Mucosa of stomach (tissue), 1 donor: ENCODE measurements around the gene CTNND2.

Source experiments
- H3K27me3 ChIP-seq: one replicate; pipeline ENCODE4 v1.7.0; 2013; ENCODE audit warnings: mild to moderate bottlenecking, low read length; ENCODE audit not compliant: control insufficient read depth, insufficient read depth
- H3K36me3 ChIP-seq: one replicate; pipeline ENCODE4 v1.7.0; 2013; ENCODE audit warnings: low read length; ENCODE audit not compliant: control insufficient read depth, insufficient read depth
- H3K4me1 ChIP-seq: one replicate; pipeline ENCODE4 v1.7.0; 2013; ENCODE audit warnings: mild to moderate bottlenecking, low read length; ENCODE audit not compliant: control insufficient read depth, insufficient read depth
- H3K4me3 ChIP-seq: one replicate; pipeline ENCODE4 v1.7.0; 2013; ENCODE audit warnings: low read length
- H3K9ac ChIP-seq: one replicate; pipeline ENCODE4 v1.7.0; 2013; ENCODE audit warnings: mild to moderate bottlenecking, low read length, moderate library complexity
- H3K9me3 ChIP-seq: one replicate; pipeline ENCODE4 v1.7.0; 2013; ENCODE audit warnings: mild to moderate bottlenecking, low read length, moderate library complexity; ENCODE audit not compliant: control insufficient read depth
- donor health status: Pancreatic carcinoma.

Gene CTNND2

GRCh38 chr5:11048760-11049159 lies 855.5 kb downstream of the CTNND2 start:
- Histone ChIP-seq H3K36me3 (no peaks in the 10 kb centered on the region), H3K4me3 (no peak overlapping the region), H3K9ac (no peak overlapping the region), H3K4me1 (no peaks in the 10 kb centered on the region), H3K9me3 (no peaks in the 10 kb centered on the region), H3K27me3 (no peaks in the 10 kb centered on the region)

DNA sequence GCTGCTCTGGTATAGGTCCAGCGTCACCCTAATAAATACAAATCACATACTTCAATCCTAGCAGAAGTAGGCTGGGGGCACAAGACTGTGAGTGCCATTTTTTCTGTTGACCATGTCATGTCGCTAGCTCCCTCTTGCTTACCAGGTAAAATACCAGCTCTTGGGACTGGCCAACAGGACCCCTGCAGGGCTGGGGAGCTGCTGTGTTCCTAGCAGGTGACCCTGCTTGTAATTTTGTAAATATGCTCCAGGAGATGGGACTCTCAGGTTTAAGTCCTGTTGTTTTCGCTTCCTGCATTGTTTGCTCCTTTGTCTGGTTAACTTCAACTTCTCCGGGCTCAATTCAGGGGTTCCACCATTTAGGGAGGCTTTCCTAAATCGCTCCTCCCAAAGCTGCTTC lies 856.6 kb downstream of the CTNND2 start:
- Histone ChIP-seq H3K4me3 (no peak overlapping the region), H3K27me3 (no peaks in the 10 kb centered on the region), H3K9ac (no peak overlapping the region), H3K36me3 (no peaks in the 10 kb centered on the region), H3K4me1 (no peaks in the 10 kb centered on the region), H3K9me3 (no peaks in the 10 kb centered on the region)

DNA sequence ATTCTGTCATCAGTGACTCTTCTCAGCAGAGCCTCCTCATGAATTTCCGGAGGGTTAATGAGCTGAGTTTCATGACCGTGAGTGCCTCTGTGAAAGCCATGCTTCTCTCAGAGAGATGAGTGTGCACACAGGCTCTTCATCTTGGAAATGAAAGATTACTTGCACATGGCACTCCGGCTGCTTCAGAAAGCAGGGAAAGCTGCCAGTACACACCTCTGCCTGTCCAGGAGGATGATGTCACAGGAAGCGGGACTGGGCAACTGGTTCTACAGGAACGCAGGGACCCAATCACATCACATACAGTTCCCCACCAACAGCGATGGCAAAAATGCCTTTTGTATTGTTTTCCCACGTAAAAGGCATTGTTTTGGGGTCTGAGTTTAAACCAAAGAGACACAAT lies 857.2 kb downstream of the CTNND2 start:
- Histone ChIP-seq H3K27me3 (no peaks in the 10 kb centered on the region), H3K9me3 (no peaks in the 10 kb centered on the region), H3K4me3 (no peak overlapping the region), H3K9ac (no peak overlapping the region), H3K4me1 (no peaks in the 10 kb centered on the region), H3K36me3 (no peaks in the 10 kb centered on the region)

DNA sequence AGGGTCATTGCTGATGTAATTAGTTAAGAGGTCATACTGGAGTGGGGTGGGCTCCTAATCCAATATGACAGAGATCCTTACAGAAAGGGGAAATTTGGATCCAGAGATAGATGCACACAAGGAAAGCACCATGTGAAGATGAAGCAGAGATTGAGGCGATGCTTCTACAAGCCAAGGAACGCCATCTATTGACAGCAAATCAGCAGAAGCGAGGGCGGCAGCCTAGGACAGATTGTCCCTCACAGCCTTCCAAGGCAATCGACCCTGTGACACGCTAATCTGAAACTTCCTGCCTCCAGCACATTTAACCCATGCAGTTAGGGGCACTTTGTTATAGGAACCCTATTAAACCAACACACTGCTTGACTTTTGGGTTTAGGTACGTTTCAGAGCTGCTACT lies 858.1 kb downstream of the CTNND2 start:
- Histone ChIP-seq H3K4me1 (no peaks in the 10 kb centered on the region), H3K4me3 (no peak overlapping the region), H3K9me3 (no peaks in the 10 kb centered on the region), H3K9ac (no peak overlapping the region), H3K27me3 (no peaks in the 10 kb centered on the region), H3K36me3 (no peaks in the 10 kb centered on the region)

GRCh38 chr5:11045411-11045810 lies 858.8 kb downstream of the CTNND2 start:
- H3K36me3 ChIP-seq: no peaks in the 10 kb centered on the region
- H3K9ac ChIP-seq: no peak overlapping the region
- H3K9me3 ChIP-seq: no peaks in the 10 kb centered on the region
- H3K27me3 ChIP-seq: no peaks in the 10 kb centered on the region
- no peak overlapping the region for H3K4me3 ChIP-seq
- H3K4me1 ChIP-seq: no peaks in the 10 kb centered on the region

DNA sequence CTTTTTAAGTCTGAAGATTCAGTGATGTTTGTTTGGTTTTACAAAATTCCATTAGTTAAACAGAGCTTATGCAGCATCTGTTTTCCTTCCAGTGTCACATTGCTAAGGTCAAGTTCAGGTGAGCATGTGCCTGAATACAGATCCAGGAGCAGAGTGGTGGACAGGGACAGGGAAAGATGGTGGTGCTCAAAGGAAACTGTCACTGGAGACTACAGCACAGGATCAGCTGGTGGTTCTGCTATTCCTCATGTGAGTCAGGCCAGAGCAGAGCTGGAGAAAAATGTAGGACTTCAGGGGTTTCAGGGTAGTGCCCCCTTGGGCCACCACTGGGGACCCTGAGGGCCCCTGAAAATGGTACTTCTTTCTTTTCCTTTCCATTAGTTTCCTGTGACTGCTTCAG lies 859.7 kb downstream of the CTNND2 start:
- H3K4me1 ChIP-seq: no peaks in the 10 kb centered on the region

DNA sequence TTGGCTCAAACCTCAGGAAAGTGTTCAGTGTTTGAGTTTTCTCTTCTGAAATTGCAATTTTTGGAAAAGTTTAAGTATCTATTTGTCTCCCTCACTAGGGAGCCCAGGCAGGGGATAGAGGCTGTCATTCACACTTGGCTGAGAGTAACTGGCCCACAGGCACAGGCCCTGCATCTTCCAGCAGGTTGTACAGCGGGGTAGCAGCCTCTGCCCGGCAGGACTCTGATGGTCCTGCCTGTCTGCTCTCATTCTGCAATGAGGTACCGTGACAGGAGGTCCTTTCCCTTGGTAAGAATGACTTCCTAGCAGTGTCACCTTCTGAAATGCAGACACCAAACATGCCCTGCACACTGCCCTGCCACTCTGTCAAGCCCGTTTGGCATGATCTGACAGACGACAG lies 860.4 kb downstream of the CTNND2 start:
- Histone ChIP-seq H3K36me3 (no peaks in the 10 kb centered on the region), H3K27me3 (no peaks in the 10 kb centered on the region), H3K4me1 (no peaks in the 10 kb centered on the region), H3K9ac (no peak overlapping the region), H3K9me3 (no peaks in the 10 kb centered on the region), H3K4me3 (no peak overlapping the region)

More for the DNA sequence above, 859.7 kb downstream of the CTNND2 start:
- Histone ChIP-seq H3K9ac (no peak overlapping the region), H3K4me3 (no peak overlapping the region), H3K9me3 (no peaks in the 10 kb centered on the region), H3K27me3 (no peaks in the 10 kb centered on the region), H3K36me3 (no peaks in the 10 kb centered on the region)

DNA sequence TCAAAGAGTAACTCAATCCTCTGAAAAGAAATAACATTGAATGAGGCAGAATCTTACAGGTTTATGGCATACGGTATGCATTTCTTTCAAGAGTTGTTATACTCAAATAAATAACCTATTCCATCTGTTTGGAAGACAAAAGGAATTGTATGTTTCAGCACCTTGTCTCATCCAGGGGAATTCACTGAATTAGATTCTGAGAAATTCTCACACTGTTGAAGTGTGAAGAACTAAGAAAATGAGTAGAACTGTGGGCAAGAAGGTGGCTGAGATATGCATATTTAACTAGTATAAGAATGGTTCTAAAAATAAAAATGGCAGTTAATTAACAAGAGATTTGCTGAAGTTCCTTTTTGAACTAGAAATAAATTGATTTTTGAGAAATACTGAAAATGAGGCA lies 863.9 kb downstream of the CTNND2 start:
- Histone ChIP-seq H3K4me3 (no peak overlapping the region), H3K36me3 (no peaks in the 10 kb centered on the region), H3K9me3 (no peaks in the 10 kb centered on the region), H3K4me1 (no peaks in the 10 kb centered on the region), H3K27me3 (no peaks in the 10 kb centered on the region), H3K9ac (no peak overlapping the region)

- no peak overlapping the region for H3K4me3 ChIP-seq
- no peaks in the 10 kb centered on the region for H3K36me3 ChIP-seq
- no peaks in the 10 kb centered on the region for H3K4me1 ChIP-seq
- H3K9me3 ChIP-seq: no peaks in the 10 kb centered on the region
- H3K9ac ChIP-seq: no peak overlapping the region
- no peaks in the 10 kb centered on the region for H3K27me3 ChIP-seq
Observed at GRCh38 chr5:11038772-11039171, 865.5 kb downstream of the CTNND2 start.

GRCh38 chr5:11037941-11038340 lies 866.3 kb downstream of the CTNND2 start:
- no peaks in the 10 kb centered on the region for H3K27me3 ChIP-seq
- no peak overlapping the region for H3K9ac ChIP-seq
- H3K9me3 ChIP-seq: no peaks in the 10 kb centered on the region
- no peaks in the 10 kb centered on the region for H3K36me3 ChIP-seq
- no peaks in the 10 kb centered on the region for H3K4me1 ChIP-seq
- H3K4me3 ChIP-seq: no peak overlapping the region

DNA sequence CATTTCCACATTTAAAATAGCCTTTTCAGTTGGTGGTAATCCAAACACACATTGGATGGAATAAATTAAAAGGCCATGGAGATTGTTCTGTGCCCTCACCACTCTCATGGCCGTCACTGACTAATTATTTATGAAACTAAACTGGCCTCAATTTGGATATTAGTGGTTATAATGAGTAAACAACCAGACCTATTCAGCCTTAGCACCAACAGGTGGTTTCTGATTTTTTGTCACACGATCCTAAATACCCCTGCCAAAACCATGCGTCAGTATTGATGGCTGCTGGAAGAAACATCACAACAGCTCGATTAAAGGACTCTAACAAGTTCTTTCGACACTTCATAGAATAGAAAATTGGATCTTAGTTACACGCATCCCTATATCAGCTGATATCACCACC lies 867.2 kb downstream of the CTNND2 start:
- H3K9ac ChIP-seq: no peak overlapping the region
- H3K9me3 ChIP-seq: no peaks in the 10 kb centered on the region
- H3K4me3 ChIP-seq: no peak overlapping the region
- no peaks in the 10 kb centered on the region for H3K4me1 ChIP-seq
- H3K27me3 ChIP-seq: no peaks in the 10 kb centered on the region
- H3K36me3 ChIP-seq: no peaks in the 10 kb centered on the region

DNA sequence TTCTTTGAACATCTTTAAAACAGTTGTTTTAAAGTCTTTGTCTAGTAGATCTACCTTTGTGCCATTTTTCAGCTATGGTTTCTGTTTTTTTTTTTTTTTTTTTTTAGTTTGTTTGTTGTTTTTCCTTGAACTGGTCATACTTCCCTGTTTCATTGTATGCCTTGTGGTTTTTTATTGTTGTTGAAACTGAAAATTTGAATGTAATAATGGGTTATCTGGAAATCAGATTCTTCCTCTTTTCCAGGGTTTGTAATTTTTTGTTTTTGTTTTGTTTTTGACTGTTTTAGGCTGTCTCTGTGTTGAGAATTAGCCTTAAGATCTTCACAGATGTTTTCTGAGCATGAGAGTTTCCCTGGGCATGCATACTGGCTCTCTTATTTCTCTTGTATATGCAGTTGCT lies 873.6 kb downstream of the CTNND2 start:
- no peaks in the 10 kb centered on the region for H3K27me3 ChIP-seq
- no peak overlapping the region for H3K9ac ChIP-seq
- H3K9me3 ChIP-seq: no peaks in the 10 kb centered on the region
- H3K36me3 ChIP-seq: no peaks in the 10 kb centered on the region
- no peak overlapping the region for H3K4me3 ChIP-seq
- no peaks in the 10 kb centered on the region for H3K4me1 ChIP-seq

- Histone ChIP-seq H3K27me3 (no peaks in the 10 kb centered on the region), H3K9me3 (no peaks in the 10 kb centered on the region), H3K4me3 (no peak overlapping the region), H3K36me3 (no peaks in the 10 kb centered on the region), H3K4me1 (no peaks in the 10 kb centered on the region), H3K9ac (no peak overlapping the region)
Observed at GRCh38 chr5:11027660-11028059, 876.6 kb downstream of the CTNND2 start.
